GM19043 (cell line): ENCODE data around the gene SNAP25.

ENCODE experiments used
- ATAC-seq: cut with Tn5 transposase; IDR thresholded peaks from one replicate; pipeline ENCODE4 v1.9.1; 2021; ENCODE audit warnings: low read depth; ENCODE audit not compliant: unreplicated experiment

The SNAP25 gene

GRCh38 chr20:10324198-10324847 is 105.7 kb downstream of the SNAP25 start:
- no peak for ATAC-seq

- ATAC-seq: no peak
These were observed 110.2 kb downstream of the SNAP25 start for GRCh38 chr20:10328897-10329255.

DNA sequence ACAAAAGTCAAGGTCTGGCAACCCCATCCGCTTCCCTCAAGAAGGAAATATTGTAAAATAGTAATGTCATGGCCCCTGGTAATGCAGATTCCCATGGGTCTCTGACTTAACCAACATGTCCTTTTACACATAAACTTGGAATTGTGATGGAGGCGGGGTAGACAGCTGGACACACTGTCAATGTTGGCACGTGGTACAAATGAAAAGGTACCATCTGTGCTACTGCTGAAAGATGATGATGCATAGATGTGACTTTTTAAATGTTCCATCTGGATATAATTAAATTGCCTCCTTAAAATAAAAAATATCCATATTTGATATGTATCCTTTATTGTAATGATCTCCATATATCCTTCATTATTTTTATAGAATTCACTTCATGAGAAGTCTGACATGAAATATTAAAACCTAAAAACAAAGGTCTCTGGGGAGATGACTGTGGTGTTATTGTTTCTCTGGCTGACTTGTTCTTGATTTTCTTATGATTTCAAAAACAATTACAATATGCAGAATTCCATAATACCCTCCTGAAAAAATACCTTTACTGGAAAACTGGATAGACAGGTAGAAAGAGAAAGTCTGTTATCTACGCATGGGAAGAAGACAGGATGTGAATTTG is 110.9 kb downstream of the SNAP25 start:
- no peak for ATAC-seq

DNA sequence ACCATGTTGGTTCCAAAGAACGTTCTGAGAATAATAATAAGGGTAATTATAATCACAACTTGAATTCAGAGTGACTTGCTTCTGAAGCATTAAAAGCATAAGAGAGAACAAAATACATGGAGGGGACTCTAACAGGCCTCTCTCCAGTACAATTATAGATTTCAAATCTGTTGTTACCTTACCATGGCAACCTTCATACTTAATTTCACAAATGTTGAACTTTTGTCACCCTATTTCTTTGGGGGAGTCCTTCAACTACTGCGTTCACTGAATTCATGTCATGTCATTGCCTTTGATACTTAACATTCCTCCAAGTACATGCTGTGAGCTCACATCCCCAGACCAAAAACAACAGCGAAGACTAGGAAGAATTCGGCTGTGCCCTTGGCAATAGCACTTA is 111.4 kb downstream of the SNAP25 start:
- ATAC-seq: no peak

GRCh38 chr20:10332656-10333415 is 114.2 kb downstream of the SNAP25 start:
- ATAC-seq: no peak

- ATAC-seq: no peak
These were observed 118.5 kb downstream of the SNAP25 start for GRCh38 chr20:10336959-10337729.

DNA sequence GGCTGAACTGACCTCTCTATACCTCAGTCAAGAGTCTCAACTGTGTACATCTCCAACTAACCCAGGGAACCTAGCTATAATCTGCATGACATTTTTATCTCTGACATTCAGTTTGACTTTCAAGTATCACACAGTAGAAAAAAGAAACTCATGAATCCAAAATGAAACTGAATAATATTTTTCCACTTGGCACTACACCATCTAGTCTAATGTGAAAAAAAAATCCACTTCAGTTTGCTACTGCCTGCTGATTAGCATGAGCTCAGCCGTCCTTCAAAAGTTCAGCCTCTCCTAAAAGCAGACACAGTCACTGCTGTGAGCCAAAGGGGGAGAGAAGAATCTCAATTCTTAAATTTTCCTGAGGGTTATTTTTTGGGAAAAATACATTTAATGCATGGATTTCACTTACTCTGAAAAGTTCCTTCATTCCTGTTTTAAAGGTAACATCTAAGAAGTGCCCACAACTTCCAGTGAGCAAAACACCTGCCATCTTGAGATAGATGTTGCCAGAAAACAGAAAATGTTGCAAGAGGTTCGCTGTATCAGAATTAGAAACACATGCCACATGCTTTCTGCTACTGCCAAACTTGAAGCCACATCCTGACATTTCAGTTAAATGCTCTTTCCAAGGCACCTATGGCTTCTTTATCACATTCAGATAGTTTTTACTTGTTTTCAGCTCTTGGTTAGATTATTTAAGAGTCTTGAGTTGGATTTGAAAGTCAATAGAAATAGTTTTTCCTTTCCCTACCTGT is 120.0 kb downstream of the SNAP25 start:
- ATAC-seq: no peak

DNA sequence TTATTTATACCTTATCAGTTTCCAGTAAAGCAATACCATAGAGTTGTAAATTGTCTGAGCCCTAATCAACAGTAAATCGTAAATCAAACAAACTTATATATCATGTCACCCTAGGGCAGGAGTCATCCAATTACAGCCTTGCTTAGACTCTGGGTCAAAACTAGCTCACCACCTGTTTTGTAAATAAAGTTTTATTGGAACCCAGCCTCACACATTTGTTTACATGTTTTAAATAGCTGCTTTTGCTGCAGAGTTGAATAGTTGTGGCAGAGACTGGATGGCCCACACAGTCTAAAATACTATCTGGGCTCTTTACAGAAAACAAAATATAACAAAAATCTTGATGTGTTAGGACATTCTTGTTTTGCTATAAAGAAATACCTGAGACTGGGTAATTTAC is 121.0 kb downstream of the SNAP25 start:
- no peak for ATAC-seq

GRCh38 chr20:10342152-10342551 is 123.5 kb downstream of the SNAP25 start:
- no peak for ATAC-seq

GRCh38 chr20:10344953-10345352 is 126.3 kb downstream of the SNAP25 start:
- ATAC-seq: no peak

DNA sequence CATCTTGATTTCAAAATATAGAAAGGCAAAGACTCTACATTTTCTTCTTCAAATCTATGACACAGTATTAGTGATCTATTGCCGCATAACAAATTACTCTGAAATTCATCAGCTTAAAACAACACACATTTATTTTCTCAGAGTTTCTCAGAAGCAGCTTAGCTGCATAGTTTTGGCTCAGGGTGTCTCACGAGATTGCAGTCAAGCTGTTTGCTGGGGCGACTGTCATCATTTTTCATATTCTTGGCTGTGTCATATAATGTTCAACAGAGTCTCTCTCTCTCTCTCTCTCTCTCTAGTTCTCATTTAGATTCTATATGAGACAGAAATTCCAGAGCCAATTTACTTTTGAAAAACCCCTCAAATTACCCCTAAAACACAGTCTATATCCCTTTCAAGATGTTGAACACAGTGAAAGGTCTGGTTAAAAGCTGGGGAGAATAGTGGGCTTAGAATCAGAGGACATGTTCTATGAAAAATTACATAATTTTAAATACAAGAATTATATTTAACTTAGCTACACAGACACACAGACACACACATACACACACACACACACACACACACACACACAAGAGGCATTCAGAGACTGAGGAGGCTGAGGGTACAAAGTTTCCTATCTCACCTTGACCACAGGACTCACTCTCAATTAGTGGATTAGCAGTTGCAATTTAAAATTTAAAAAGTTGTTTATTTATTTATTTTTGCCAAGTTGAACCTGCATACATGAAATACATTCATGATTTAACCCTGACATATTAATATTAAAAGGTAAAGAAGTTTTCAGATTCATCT is 128.7 kb downstream of the SNAP25 start:
- ATAC-seq: no peak

- ATAC-seq: no peak
These were observed 130.5 kb downstream of the SNAP25 start for GRCh38 chr20:10349118-10349517.

GRCh38 chr20:10350188-10350842 is 131.7 kb downstream of the SNAP25 start:
- ATAC-seq: no peak

DNA sequence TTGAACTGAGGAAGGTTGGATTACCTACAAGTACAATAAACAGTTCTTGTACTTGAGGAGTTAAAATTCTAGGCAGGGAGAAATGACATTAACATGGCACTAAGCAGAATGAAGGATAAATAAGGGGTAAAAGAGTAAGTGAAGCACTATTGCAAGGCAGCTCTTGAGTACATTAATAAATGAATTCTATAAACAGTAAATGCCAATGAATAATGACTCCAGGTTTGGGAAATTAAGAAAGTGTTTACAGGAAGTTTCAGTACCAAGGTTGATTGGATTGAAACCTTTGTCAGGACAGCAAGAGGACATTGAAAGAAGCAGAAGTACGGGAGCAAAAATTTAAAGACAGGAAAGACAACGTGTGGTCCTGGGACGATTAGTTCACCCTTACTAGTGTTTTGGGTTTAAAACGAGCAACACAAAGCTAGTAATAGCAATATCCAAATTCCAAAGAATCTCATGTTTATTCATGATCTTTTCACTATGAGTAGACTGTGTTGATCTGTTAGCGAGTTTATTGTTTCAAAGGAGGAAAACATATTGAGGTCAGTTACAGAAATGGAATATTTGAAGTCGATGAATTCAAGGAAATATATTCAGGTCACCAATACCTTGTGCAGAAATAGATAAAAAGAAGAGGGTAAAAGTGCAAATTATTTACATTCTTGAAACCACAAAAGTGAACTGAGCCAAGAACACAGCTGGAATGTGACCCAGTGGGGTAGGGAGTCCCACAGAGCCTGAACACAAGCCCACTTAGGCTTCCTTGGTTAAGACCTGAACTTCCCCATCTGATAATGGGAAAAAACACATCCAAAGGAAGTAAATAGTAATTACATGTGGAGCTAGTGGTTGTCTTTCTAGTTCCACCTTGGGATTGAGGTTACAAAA is 134.5 kb downstream of the SNAP25 start:
- ATAC-seq: no peak

DNA sequence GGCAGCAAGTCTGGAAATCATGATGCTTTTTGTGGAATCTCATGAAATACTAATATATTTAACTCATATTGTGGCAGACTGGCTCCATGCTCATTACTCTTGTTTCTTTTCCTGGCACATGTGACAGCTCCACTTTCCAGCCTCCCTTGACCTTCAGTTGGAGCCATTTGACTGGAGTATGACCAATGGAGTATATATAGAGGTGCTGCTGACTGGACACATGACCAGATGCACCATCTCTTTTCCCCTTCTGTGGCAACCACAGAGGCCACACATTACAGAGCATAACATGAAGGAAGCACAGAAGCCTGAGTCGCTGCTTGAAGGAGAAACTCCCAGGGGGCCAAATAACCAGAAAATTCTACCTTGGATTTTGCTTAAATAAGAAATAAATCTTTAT is 138.0 kb downstream of the SNAP25 start:
- no peak for ATAC-seq
